Measurements from ENCODE around the gene RNASE13.

RNASE13 gene

GRCh38 chr14:21034707-21035106 lies at the start of gene RNASE13:
TSS of gene RNASE13 (minus strand) at chr14:21034807. CDS start at chr14:21034288, 519 bp downstream.
- Histone ChIP-seq H3K9me3 (ENCODE audit: control insufficient read depth in 1 of 2, low read length in 2 of 2) (no peaks in the 10 kb centered on the region), H3K4me3 (ENCODE audit: low read depth in 1 of 2, low read length in 2 of 2) (no peak within 1 kb of the TSS), H3K9ac (ENCODE audit: low read depth in 1 of 2, low read length in 2 of 2) (no peak within 1 kb of the TSS), H3K27me3 (ENCODE audit: control insufficient read depth in 1 of 2, insufficient read depth in 2 of 2, low read length in 2 of 2) (no peaks in the 10 kb centered on the region), H3K27ac (ENCODE audit: low read depth, low read length) (no peak within 1 kb of the TSS), H3K36me3 (ENCODE audit: control insufficient read depth in 1 of 2, insufficient read depth in 2 of 2, low read length in 2 of 2) (no peaks in the 10 kb centered on the region), H3K4me1 (ENCODE audit: control insufficient read depth in 1 of 2, insufficient read depth in 2 of 2, low read length in 2 of 2) (peaks cover 20% of the 10 kb centered on the region in 2 donors)

DNA sequence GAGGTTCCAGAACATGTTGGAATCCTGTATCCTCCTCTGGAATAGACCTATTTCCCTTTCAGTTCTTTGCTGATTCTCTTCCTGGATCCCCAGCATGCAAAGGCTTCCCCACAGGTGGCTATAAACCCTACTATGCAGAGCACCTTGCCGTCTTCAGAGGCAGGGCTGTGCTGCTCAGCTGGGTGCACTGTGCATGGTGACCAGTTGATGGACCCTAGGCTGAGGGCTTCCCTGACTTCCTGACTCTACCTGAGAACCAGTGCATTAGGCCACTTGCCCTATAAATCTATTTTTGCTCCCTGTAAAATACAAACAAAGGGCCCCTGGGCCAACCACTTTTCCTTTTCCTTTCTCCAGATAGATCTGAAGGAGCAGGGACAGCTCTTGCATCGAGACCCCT lies 49.8 kb upstream of the RNASE13 start:
- Histone ChIP-seq H3K4me3 (ENCODE audit: low read depth in 1 of 2, low read length in 2 of 2) (no peak overlapping the region), H3K36me3 (ENCODE audit: control insufficient read depth in 1 of 2, insufficient read depth in 2 of 2, low read length in 2 of 2) (peaks cover 18 to 71% of the 10 kb centered on the region in 2 donors), H3K27ac (ENCODE audit: low read depth, low read length) (no peak overlapping the region), H3K9me3 (ENCODE audit: control insufficient read depth in 1 of 2, low read length in 2 of 2) (no peaks in the 10 kb centered on the region), H3K4me1 (ENCODE audit: control insufficient read depth in 1 of 2, insufficient read depth in 2 of 2, low read length in 2 of 2) (peaks cover 10 to 16% of the 10 kb centered on the region in 2 donors), H3K27me3 (ENCODE audit: control insufficient read depth in 1 of 2, insufficient read depth in 2 of 2, low read length in 2 of 2) (no peaks in the 10 kb centered on the region), H3K9ac (ENCODE audit: low read depth in 1 of 2, low read length in 2 of 2) (no peak overlapping the region)

GRCh38 chr14:21083565-21084325 lies 49.1 kb upstream of the RNASE13 start:
- no peaks in the 10 kb centered on the region for H3K9me3 ChIP-seq (ENCODE audit: control insufficient read depth in 1 of 2, low read length in 2 of 2)
- no peak overlapping the region for H3K4me3 ChIP-seq (ENCODE audit: low read depth in 1 of 2, low read length in 2 of 2)
- H3K27me3 ChIP-seq (ENCODE audit: control insufficient read depth in 1 of 2, insufficient read depth in 2 of 2, low read length in 2 of 2) = no peaks in the 10 kb centered on the region
- H3K27ac ChIP-seq (ENCODE audit: low read depth, low read length) = no peak overlapping the region
- no peak overlapping the region for H3K9ac ChIP-seq (ENCODE audit: low read depth in 1 of 2, low read length in 2 of 2)
- H3K4me1 ChIP-seq (ENCODE audit: control insufficient read depth in 1 of 2, insufficient read depth in 2 of 2, low read length in 2 of 2) = peaks cover 10 to 16% of the 10 kb centered on the region in 2 donors
- H3K36me3 ChIP-seq (ENCODE audit: control insufficient read depth in 1 of 2, insufficient read depth in 2 of 2, low read length in 2 of 2) = peaks cover 19 to 71% of the 10 kb centered on the region in 2 donors

DNA sequence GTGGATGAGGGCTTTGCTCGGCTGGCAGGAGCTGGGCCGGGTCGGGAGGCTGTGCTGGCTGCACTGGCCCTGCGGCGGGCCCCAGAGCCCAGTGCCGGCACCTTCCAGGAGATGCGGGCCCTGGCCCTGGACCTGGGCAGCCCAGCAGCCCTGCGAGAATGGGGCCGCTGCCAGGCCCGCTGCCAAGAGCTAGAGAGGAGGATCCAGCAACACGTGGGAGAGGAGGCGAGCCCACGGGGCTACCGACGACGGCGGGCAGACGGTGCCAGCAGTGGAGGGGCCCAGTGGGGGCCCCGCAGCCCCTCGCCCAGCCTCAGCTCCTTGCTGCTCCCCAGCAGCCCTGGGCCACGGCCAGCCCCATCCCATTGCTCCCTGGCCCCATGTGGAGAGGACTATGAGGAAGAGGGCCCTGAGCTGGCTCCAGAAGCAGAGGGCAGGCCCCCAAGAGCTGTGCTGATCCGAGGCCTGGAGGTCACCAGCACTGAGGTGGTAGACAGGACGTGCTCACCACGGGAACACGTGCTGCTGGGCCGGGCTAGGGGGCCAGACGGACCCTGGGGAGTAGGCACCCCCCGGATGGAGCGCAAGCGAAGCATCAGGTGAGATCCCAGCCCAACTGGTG lies 47.0 kb upstream of the RNASE13 start:
- H3K9me3 ChIP-seq (ENCODE audit: control insufficient read depth in 1 of 2, low read length in 2 of 2) = no peaks in the 10 kb centered on the region

GRCh38 chr14:21078726-21079125 lies 44.1 kb upstream of the RNASE13 start:
- H3K27ac ChIP-seq (ENCODE audit: low read depth, low read length) = no peak overlapping the region
- H3K36me3 ChIP-seq (ENCODE audit: control insufficient read depth in 1 of 2, insufficient read depth in 2 of 2, low read length in 2 of 2) = peaks cover 38 to 78% of the 10 kb centered on the region in 2 donors
- no peak overlapping the region for H3K9ac ChIP-seq (ENCODE audit: low read depth in 1 of 2, low read length in 2 of 2)
- H3K4me1 ChIP-seq (ENCODE audit: control insufficient read depth in 1 of 2, insufficient read depth in 2 of 2, low read length in 2 of 2) = no peaks in the 10 kb centered on the region
- no peak overlapping the region for H3K4me3 ChIP-seq (ENCODE audit: low read depth in 1 of 2, low read length in 2 of 2)
- H3K9me3 ChIP-seq (ENCODE audit: control insufficient read depth in 1 of 2, low read length in 2 of 2) = no peaks in the 10 kb centered on the region
- no peaks in the 10 kb centered on the region for H3K27me3 ChIP-seq (ENCODE audit: control insufficient read depth in 1 of 2, insufficient read depth in 2 of 2, low read length in 2 of 2)

More for the DNA sequence above, 47.0 kb upstream of the RNASE13 start:
- Histone ChIP-seq H3K27me3 (ENCODE audit: control insufficient read depth in 1 of 2, insufficient read depth in 2 of 2, low read length in 2 of 2) (no peaks in the 10 kb centered on the region), H3K4me1 (ENCODE audit: control insufficient read depth in 1 of 2, insufficient read depth in 2 of 2, low read length in 2 of 2) (peaks cover 10 to 16% of the 10 kb centered on the region in 2 donors), H3K27ac (ENCODE audit: low read depth, low read length) (no peak overlapping the region), H3K36me3 (ENCODE audit: control insufficient read depth in 1 of 2, insufficient read depth in 2 of 2, low read length in 2 of 2) (peaks cover 30 to 84% of the 10 kb centered on the region in 2 donors), H3K9ac (ENCODE audit: low read depth in 1 of 2, low read length in 2 of 2) (no peak overlapping the region), H3K4me3 (ENCODE audit: low read depth in 1 of 2, low read length in 2 of 2) (no peak overlapping the region)

- H3K27ac ChIP-seq (ENCODE audit: low read depth, low read length) = no peak overlapping the region
- H3K4me3 ChIP-seq (ENCODE audit: low read depth in 1 of 2, low read length in 2 of 2) = no peak overlapping the region
- no peaks in the 10 kb centered on the region for H3K9me3 ChIP-seq (ENCODE audit: control insufficient read depth in 1 of 2, low read length in 2 of 2)
- no peaks in the 10 kb centered on the region for H3K27me3 ChIP-seq (ENCODE audit: control insufficient read depth in 1 of 2, insufficient read depth in 2 of 2, low read length in 2 of 2)
- H3K36me3 ChIP-seq (ENCODE audit: control insufficient read depth in 1 of 2, insufficient read depth in 2 of 2, low read length in 2 of 2) = peaks cover 38 to 78% of the 10 kb centered on the region in 2 donors
- peaks cover 0 to under 1% of the 10 kb centered on the region in 2 donors for H3K4me1 ChIP-seq (ENCODE audit: control insufficient read depth in 1 of 2, insufficient read depth in 2 of 2, low read length in 2 of 2)
- no peak overlapping the region for H3K9ac ChIP-seq (ENCODE audit: low read depth in 1 of 2, low read length in 2 of 2)
These were observed 43.7 kb upstream of the RNASE13 start for GRCh38 chr14:21078287-21078686.

DNA sequence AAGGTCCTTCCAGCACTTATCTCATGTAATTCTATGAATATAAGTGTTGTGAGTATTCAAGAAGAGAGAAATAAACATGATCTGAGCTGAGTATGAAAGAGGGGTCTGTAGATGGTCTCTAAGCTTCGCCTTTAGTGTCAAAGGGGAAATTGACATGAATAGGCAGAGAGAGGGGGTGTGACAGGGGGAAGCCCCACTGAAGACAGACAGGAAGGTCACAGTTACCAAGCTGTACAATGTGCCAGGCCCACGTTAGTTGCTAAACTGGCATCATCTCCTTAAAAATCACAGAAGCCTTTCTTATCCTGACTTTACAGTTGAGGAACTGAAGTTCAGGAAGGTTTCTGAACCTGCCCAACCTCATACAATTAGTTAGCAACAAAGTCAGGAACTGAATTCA lies 43.1 kb upstream of the RNASE13 start:
- Histone ChIP-seq H3K36me3 (ENCODE audit: control insufficient read depth in 1 of 2, insufficient read depth in 2 of 2, low read length in 2 of 2) (peaks cover 35 to 74% of the 10 kb centered on the region in 2 donors), H3K9me3 (ENCODE audit: control insufficient read depth in 1 of 2, low read length in 2 of 2) (no peaks in the 10 kb centered on the region), H3K9ac (ENCODE audit: low read depth in 1 of 2, low read length in 2 of 2) (no peak overlapping the region), H3K27me3 (ENCODE audit: control insufficient read depth in 1 of 2, insufficient read depth in 2 of 2, low read length in 2 of 2) (no peaks in the 10 kb centered on the region), H3K27ac (ENCODE audit: low read depth, low read length) (no peak overlapping the region), H3K4me3 (ENCODE audit: low read depth in 1 of 2, low read length in 2 of 2) (no peak overlapping the region), H3K4me1 (ENCODE audit: control insufficient read depth in 1 of 2, insufficient read depth in 2 of 2, low read length in 2 of 2) (peaks cover 4 to 6% of the 10 kb centered on the region in 2 donors)

- Histone ChIP-seq H3K27me3 (ENCODE audit: control insufficient read depth in 1 of 2, insufficient read depth in 2 of 2, low read length in 2 of 2) (no peaks in the 10 kb centered on the region), H3K36me3 (ENCODE audit: control insufficient read depth in 1 of 2, insufficient read depth in 2 of 2, low read length in 2 of 2) (peaks cover 27 to 58% of the 10 kb centered on the region in 2 donors), H3K27ac (ENCODE audit: low read depth, low read length) (no peak overlapping the region), H3K4me1 (ENCODE audit: control insufficient read depth in 1 of 2, insufficient read depth in 2 of 2, low read length in 2 of 2) (peaks cover 16 to 17% of the 10 kb centered on the region in 2 donors), H3K9me3 (ENCODE audit: control insufficient read depth in 1 of 2, low read length in 2 of 2) (no peaks in the 10 kb centered on the region), H3K9ac (ENCODE audit: low read depth in 1 of 2, low read length in 2 of 2) (no peak overlapping the region), H3K4me3 (ENCODE audit: low read depth in 1 of 2, low read length in 2 of 2) (no peak overlapping the region)
These were observed 41.3 kb upstream of the RNASE13 start for GRCh38 chr14:21075719-21076437.

DNA sequence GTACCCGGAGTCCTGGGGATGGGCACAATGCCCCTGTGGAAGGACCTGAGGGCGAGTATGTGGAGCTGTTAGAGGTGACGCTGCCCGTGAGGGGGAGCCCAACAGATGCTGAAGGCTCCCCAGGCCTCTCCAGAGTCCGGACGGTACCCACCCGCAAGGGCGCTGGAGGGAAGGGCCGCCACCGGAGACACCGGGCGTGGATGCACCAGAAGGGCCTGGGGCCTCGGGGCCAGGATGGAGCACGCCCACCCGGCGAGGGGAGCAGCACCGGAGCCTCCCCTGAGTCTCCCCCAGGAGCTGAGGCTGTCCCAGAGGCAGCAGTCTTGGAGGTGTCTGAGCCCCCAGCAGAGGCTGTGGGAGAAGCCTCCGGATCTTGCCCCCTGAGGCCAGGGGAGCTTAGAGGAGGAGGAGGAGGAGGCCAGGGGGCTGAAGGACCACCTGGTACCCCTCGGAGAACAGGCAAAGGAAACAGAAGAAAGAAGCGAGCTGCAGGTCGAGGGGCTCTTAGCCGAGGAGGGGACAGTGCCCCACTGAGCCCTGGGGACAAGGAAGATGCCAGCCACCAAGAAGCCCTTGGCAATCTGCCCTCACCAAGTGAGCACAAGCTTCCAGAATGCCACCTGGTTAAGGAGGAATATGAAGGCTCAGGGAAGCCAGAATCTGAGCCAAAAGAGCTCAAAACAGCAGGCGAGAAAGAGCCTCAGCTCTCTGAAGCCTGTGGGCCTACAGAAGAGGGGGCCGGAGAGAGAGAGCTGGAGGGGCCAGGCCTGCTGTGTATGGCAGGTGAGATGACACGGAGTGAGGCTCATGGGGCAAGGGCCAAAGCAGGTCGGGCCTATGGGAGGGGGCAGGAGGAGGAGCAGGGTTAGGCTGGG lies 40.0 kb upstream of the RNASE13 start:
- Histone ChIP-seq H3K36me3 (ENCODE audit: control insufficient read depth in 1 of 2, insufficient read depth in 2 of 2, low read length in 2 of 2) (peaks cover 23 to 45% of the 10 kb centered on the region in 2 donors), H3K4me1 (ENCODE audit: control insufficient read depth in 1 of 2, insufficient read depth in 2 of 2, low read length in 2 of 2) (peaks cover 17 to 18% of the 10 kb centered on the region in 2 donors)

More for the DNA sequence above, 40.0 kb upstream of the RNASE13 start:
- Histone ChIP-seq H3K4me3 (ENCODE audit: low read depth in 1 of 2, low read length in 2 of 2) (no peak overlapping the region), H3K9me3 (ENCODE audit: control insufficient read depth in 1 of 2, low read length in 2 of 2) (no peaks in the 10 kb centered on the region), H3K9ac (ENCODE audit: low read depth in 1 of 2, low read length in 2 of 2) (no peak overlapping the region), H3K27me3 (ENCODE audit: control insufficient read depth in 1 of 2, insufficient read depth in 2 of 2, low read length in 2 of 2) (peaks cover 0 to under 1% of the 10 kb centered on the region in 2 donors), H3K27ac (ENCODE audit: low read depth, low read length) (no peak overlapping the region)

Data from duodenal mucosa (tissue), 2 donors.